ENCODE measurements around the gene CASP10. TPM values are rescaled to one million over a fixed set of nuclear protein-coding genes. Genes with fewer than 3 reads are reported as not detected.
A peak's percentile ranks its signal among the peaks of the same experiment; 100 is the strongest.

CASP10 gene
- total RNA-seq, 2 experiments from 2014 or later = 18.3 to 22.6 TPM

DNA sequence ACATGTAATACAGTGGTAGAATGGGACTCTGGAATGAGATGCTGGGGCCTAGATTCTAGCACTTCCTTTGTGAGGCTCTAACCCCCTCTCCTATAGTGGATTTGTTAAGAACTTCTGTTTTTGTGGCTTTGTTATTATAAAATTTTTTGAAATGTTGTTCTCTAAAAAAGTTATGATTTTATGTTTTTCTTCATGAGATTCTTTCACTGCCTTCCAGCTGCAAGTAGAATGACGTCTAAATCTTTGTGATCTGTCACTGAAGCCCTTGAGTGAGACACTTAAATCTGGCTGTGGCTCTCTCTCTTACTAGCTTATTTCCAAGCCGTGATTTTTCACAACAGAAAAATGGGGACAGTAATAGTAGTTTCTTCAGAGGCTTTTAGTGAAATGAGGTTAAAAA, 79.0 kb downstream of the CASP10 start:
- ATAC-seq = no peak
- H3K27me3 Mint-ChIP-seq = no peaks in the 10 kb centered on the region
- ChIA-PET CTCF (interaction anchor here (0.6 to 9.5 kb wide), 8 partner anchors 9 to 143 kb away, joined by 3 to 91 read pairs (median 5); partner anchors contain the start of gene CASP10), POLR2A (interaction anchor here (0.6 to 6.0 kb wide), 10 partner anchors 9 to 398 kb away, joined by 3 to 46 read pairs (median 5); no protein-coding TSS in a partner anchor)
- no peak for DNase-seq
- peaks cover 78% of the 10 kb centered on the region for H3K4me1 Mint-ChIP-seq (ENCODE audit: low read depth)
- peak overlapping the region; percentile 92 for H3K4me3 Mint-ChIP-seq
- peaks cover 30% of the 10 kb centered on the region for H3K36me3 Mint-ChIP-seq (ENCODE audit: low read depth)
- no peaks in the 10 kb centered on the region for H3K9me3 Mint-ChIP-seq
- TF ChIP-seq, protein P1, sequence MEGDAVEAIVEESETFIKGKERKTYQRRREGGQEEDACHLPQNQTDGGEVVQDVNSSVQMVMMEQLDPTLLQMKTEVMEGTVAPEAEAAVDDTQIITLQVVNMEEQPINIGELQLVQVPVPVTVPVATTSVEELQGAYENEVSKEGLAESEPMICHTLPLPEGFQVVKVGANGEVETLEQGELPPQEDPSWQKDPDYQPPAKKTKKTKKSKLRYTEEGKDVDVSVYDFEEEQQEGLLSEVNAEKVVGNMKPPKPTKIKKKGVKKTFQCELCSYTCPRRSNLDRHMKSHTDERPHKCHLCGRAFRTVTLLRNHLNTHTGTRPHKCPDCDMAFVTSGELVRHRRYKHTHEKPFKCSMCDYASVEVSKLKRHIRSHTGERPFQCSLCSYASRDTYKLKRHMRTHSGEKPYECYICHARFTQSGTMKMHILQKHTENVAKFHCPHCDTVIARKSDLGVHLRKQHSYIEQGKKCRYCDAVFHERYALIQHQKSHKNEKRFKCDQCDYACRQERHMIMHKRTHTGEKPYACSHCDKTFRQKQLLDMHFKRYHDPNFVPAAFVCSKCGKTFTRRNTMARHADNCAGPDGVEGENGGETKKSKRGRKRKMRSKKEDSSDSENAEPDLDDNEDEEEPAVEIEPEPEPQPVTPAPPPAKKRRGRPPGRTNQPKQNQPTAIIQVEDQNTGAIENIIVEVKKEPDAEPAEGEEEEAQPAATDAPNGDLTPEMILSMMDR (IDR thresholded peaks at IDR 0.05) = no peak
- H3K27ac Mint-ChIP-seq = peak overlapping the region; percentile 100
- intact Hi-C loops (cut with micrococcal nuclease) = loop anchor here (5.0 kb wide), 1 partner anchor 100 kb away; no protein-coding TSS in a partner anchor

DNA sequence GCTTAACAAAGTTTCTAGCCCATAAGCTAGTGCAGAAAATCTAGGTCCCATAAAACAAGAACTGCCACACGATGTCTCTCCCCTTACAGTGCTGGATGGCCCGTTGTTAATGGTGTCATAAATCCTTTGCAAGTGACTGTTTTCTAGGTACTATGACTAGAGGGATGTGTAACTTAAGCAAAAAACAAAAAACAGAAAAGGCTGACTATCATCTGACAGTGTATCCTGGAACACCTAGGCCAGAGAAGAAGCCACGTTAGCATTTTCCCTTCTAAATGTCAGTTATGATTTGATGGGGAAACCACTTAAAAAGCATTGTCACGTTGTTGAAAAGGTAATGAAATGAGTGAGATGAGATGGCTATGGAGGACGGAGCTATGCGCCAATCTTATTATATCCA, 79.8 kb downstream of the CASP10 start:
- DNase-seq (peak; percentile 57), ATAC-seq (peak; percentile 49)
- Mint-ChIP-seq H3K27me3 (no peaks in the 10 kb centered on the region), H3K4me3 (peak overlapping the region; percentile 67), H3K36me3 (ENCODE audit: low read depth) (peaks cover 36% of the 10 kb centered on the region), H3K27ac (peak overlapping the region; percentile 80), H3K4me1 (ENCODE audit: low read depth) (peaks cover 80% of the 10 kb centered on the region), H3K9me3 (no peaks in the 10 kb centered on the region)
- ChIA-PET CTCF (interaction anchor here (0.9 to 9.5 kb wide), 7 partner anchors 10 to 188 kb away, joined by 3 to 91 read pairs (median 5); partner anchors contain the start of genes CASP10, STRADB and TRAK2), POLR2A (interaction anchor here (0.7 to 6.0 kb wide), 6 partner anchors 10 to 103 kb away, joined by 3 to 46 read pairs (median 6); no protein-coding TSS in a partner anchor)
- TF ChIP-seq, protein P1 (IDR thresholded peaks at IDR 0.05) = no peak
- intact Hi-C loops (cut with micrococcal nuclease) = loop anchor here (5.0 kb wide), 1 partner anchor 100 kb away; no protein-coding TSS in a partner anchor

DNA sequence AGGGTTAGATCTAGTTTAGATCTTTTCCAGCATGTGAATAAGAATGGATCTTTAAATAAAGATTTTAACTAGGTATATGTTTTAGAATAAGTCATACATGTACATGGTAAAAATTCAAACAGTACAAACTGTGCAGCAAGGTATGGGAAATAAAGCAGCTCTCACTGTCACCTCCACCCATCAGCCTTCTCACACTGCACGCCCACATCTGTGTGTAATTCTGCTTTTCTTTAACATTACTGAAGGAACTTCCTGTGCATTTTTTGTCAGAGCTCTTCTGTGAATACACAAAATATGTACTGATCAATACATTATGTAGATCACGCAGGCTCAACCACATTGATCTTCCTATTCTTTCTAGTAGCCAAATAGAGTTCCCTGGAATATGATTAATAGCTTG, 80.8 kb downstream of the CASP10 start:
- Mint-ChIP-seq H3K9me3 (no peaks in the 10 kb centered on the region), H3K36me3 (ENCODE audit: low read depth) (peaks cover 42% of the 10 kb centered on the region), H3K27me3 (no peaks in the 10 kb centered on the region), H3K4me3 (peak overlapping the region; percentile 67), H3K4me1 (ENCODE audit: low read depth) (peaks cover 77% of the 10 kb centered on the region), H3K27ac (peak overlapping the region; percentile 80)
- peak; percentile 38 for DNase-seq
- ChIA-PET CTCF (interaction anchor here (0.7 to 9.5 kb wide), 6 partner anchors 10 to 187 kb away, joined by 3 to 91 read pairs (median 4); partner anchors contain the start of genes CASP10, STRADB and TRAK2), POLR2A (interaction anchor here (1.0 to 6.0 kb wide), 3 partner anchors 12 to 31 kb away, joined by 3 to 46 read pairs (median 9); no protein-coding TSS in a partner anchor)
- no peak for ATAC-seq
- intact Hi-C loops (cut with micrococcal nuclease) = loop anchor here (5.0 kb wide), 1 partner anchor 99 kb away; no protein-coding TSS in a partner anchor
- TF ChIP-seq, protein P1 (IDR thresholded peaks at IDR 0.05) = no peak

DNA sequence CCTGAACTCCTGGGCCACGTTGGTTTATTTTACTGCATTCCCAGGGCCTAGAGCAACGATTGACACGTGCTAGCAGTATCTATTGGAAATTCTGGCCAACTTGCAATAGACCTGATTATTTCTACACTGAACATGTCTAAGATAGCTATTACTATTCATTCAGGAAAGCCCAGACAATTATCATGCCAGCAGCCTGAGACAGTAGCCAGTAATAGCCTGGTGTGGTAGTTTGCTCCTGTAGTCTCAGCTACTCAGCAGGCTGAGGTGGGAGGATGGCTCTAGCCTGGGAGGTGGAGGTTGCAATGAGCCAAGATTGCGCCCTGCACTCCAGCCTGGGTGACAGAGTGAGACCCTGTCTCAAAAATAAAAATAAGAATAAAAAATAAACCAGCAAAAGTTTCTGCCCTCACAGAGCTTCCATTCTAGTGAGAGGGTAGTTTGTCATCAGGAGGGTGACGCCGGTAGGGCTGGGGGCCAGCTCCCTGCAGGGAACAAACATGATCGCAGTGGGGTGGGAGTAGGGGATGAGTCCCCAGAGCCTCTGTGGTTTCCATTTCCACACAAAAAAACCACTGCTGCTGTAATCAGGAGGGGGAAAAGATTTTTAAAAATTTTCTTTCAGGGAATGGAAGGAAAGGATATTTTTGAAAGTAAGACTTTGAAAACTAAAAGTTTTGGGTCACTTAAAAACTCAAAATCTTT, 81.7 kb downstream of the CASP10 start:
- Mint-ChIP-seq H3K9me3 (no peaks in the 10 kb centered on the region), H3K4me3 (peak overlapping the region; percentile 5), H3K36me3 (ENCODE audit: low read depth) (peaks cover 48% of the 10 kb centered on the region), H3K4me1 (ENCODE audit: low read depth) (peaks cover 78% of the 10 kb centered on the region), H3K27ac (peak overlapping the region; percentile 80), H3K27me3 (no peaks in the 10 kb centered on the region)
- TF ChIP-seq, protein P1 (IDR thresholded peaks at IDR 0.05) = no peak
- ChIA-PET CTCF (interaction anchor here (1.1 to 9.5 kb wide), 6 partner anchors 9 to 82 kb away, joined by 3 to 91 read pairs (median 6); partner anchors contain the start of gene CASP10), POLR2A (interaction anchor here (0.9 to 6.0 kb wide), 6 partner anchors 7 to 148 kb away, joined by 3 to 46 read pairs (median 3); no protein-coding TSS in a partner anchor)
- DNase-seq (no peak), ATAC-seq (no peak)
- intact Hi-C loops (cut with micrococcal nuclease) = loop anchor here (5.0 kb wide), 1 partner anchor 98 kb away; no protein-coding TSS in a partner anchor
